HEK293T (cell line): ENCODE measurements around the gene DOK5.

Experiments used
- CTCF ChIA-PET: fragments of 350-600 bp; formaldehyde crosslinking; extraction: SDS; loops from one replicate; lab custom pipeline; 2021; ENCODE audit warnings: antibody characterized with exemption, inconsistent platforms; lab: Yijun Ruan, JAX
- POLR2A ChIA-PET: fragments of 350-600 bp; formaldehyde crosslinking; extraction: SDS; loops from one replicate; lab custom pipeline; 2020; ENCODE audit warnings: antibody characterized with exemption, inconsistent platforms; lab: Yijun Ruan, JAX
- DNase-seq: peaks from one replicate; pipeline ENCODE4 v3.0.0; 2012; ENCODE audit warnings: mixed read lengths; ENCODE audit errors: extremely low spot score
- ARNT ChIP-seq: fragments of 450-650 bp; IDR thresholded peaks from 2 replicates; pipeline ENCODE4 v1.6.1; 2017; ENCODE audit warnings: mild to moderate bottlenecking
- BHLHE40 ChIP-seq: fragments of 450-650 bp; IDR thresholded peaks from 2 replicates; pipeline ENCODE4 v1.6.1; 2016; ENCODE audit warnings: mild to moderate bottlenecking, moderate library complexity, borderline replicate concordance
- CTBP1 ChIP-seq: fragments of 450-650 bp; IDR thresholded peaks from 2 replicates; pipeline ENCODE4 v1.6.1; 2016; ENCODE audit warnings: borderline replicate concordance
- ELF4 ChIP-seq: fragments of 450-650 bp; IDR thresholded peaks from 2 replicates; pipeline ENCODE4 v1.6.1; 2017; ENCODE audit warnings: antibody characterized with exemption
- FOXA1 ChIP-seq: fragments of 450-650 bp; IDR thresholded peaks from 2 replicates; pipeline ENCODE4 v1.6.1; 2016; ENCODE audit warnings: mild to moderate bottlenecking
- FOXK2 ChIP-seq: fragments of 450-650 bp; IDR thresholded peaks from 2 replicates; pipeline ENCODE4 v1.6.1; 2016; ENCODE audit warnings: mild to moderate bottlenecking
- FOXM1 ChIP-seq: fragments of 450-650 bp; IDR thresholded peaks from 2 replicates; pipeline ENCODE4 v1.6.1; 2017; ENCODE audit warnings: mild to moderate bottlenecking, borderline replicate concordance
- HDGF ChIP-seq: fragments of 450-650 bp; IDR thresholded peaks from 2 replicates; pipeline ENCODE4 v1.6.1; 2017; ENCODE audit warnings: antibody characterized with exemption, borderline replicate concordance
- L3MBTL2 ChIP-seq: fragments of 450-650 bp; conservative IDR thresholded peaks from 2 replicates; pipeline ENCODE4 v1.6.1; 2016; ENCODE audit warnings: mild to moderate bottlenecking
- LEF1 ChIP-seq: fragments of 450-650 bp; IDR thresholded peaks from 2 replicates; pipeline ENCODE4 v1.6.1; 2017; ENCODE audit warnings: mild to moderate bottlenecking, borderline replicate concordance
- NFRKB ChIP-seq: fragments of 450-650 bp; IDR thresholded peaks from 2 replicates; pipeline ENCODE4 v1.6.1; 2016; ENCODE audit warnings: mild to moderate bottlenecking, moderate library complexity
- PKNOX1 ChIP-seq: fragments of 450-650 bp; IDR thresholded peaks from 2 replicates; pipeline ENCODE4 v1.6.1; 2016
- SP1 ChIP-seq: fragments of 450-650 bp; IDR thresholded peaks from 2 replicates; pipeline ENCODE4 v1.6.1; 2017
- SUZ12 ChIP-seq: fragments of 450-650 bp; IDR thresholded peaks from 2 replicates; pipeline ENCODE4 v1.6.1; 2016; ENCODE audit warnings: mild to moderate bottlenecking
- TARDBP ChIP-seq: fragments of 450-650 bp; IDR thresholded peaks from 2 replicates; pipeline ENCODE4 v1.6.1; 2016
- ZNF384 ChIP-seq: fragments of 450-650 bp; IDR thresholded peaks from 2 replicates; pipeline ENCODE4 v1.6.1; 2016

Gene DOK5

GRCh38 chr20:54472607-54473006, 2.8 kb upstream of the DOK5 start:
- ChIA-PET POLR2A (no interaction called here), CTCF (no interaction called here)
- no peak for TF ChIP-seq CTBP1
- no peak for TF ChIP-seq TARDBP
- TF ChIP-seq ZNF384: no peak
- TF ChIP-seq ELF4: no peak
- DNase-seq: no peak

GRCh38 chr20:54473340-54473739, 2.1 kb upstream of the DOK5 start:
- POLR2A ChIA-PET: no interaction called here
- TF ChIP-seq LEF1 (no peak), NFRKB (no peak), ARNT (no peak), L3MBTL2 (no peak), ZNF384 (no peak), CTBP1 (no peak), FOXA1 (no peak), SP1 (no peak), BHLHE40 (no peak), SUZ12 (no peak), TARDBP (no peak)
- DNase-seq: no peak
- CTCF ChIA-PET: no interaction called here

GRCh38 chr20:54474046-54474445, 1.3 kb upstream of the DOK5 start:
- CTCF ChIA-PET: no interaction called here
- POLR2A ChIA-PET: no interaction called here
- TF ChIP-seq L3MBTL2: no peak
- no peak for TF ChIP-seq PKNOX1
- no peak for TF ChIP-seq TARDBP
- no peak for TF ChIP-seq CTBP1
- no peak for TF ChIP-seq ELF4
- TF ChIP-seq FOXM1: no peak
- no peak for TF ChIP-seq LEF1
- no peak for TF ChIP-seq ARNT
- TF ChIP-seq NFRKB: no peak
- no peak for TF ChIP-seq BHLHE40
- no peak for TF ChIP-seq HDGF
- no peak for TF ChIP-seq ZNF384
- TF ChIP-seq SUZ12: no peak
- no peak for DNase-seq

- no peak for TF ChIP-seq SUZ12
- no peak for TF ChIP-seq SP1
- TF ChIP-seq ELF4: no peak
- no peak for TF ChIP-seq LEF1
- TF ChIP-seq PKNOX1: no peak
- TF ChIP-seq FOXA1: no peak
- TF ChIP-seq HDGF: no peak
- no peak for TF ChIP-seq L3MBTL2
- DNase-seq: no peak
- ChIA-PET CTCF (no interaction called here), POLR2A (no interaction called here)
Measured at GRCh38 chr20:54474866-54475265, 527 bp upstream of the DOK5 start.

GRCh38 chr20:54476169-54477009, 996 bp downstream of the DOK5 start:
- no peak for DNase-seq
- CTCF ChIA-PET: no interaction called here
- no peak for TF ChIP-seq CTBP1
- TF ChIP-seq HDGF: no peak
- TF ChIP-seq BHLHE40: no peak
- no peak for TF ChIP-seq ELF4
- no peak for TF ChIP-seq SUZ12
- TF ChIP-seq ARNT: no peak
- TF ChIP-seq PKNOX1: no peak
- TF ChIP-seq L3MBTL2: no peak
- no peak for TF ChIP-seq TARDBP
- TF ChIP-seq FOXM1: no peak
- TF ChIP-seq FOXK2: no peak
- no peak for TF ChIP-seq NFRKB
- TF ChIP-seq SP1: no peak
- no peak for TF ChIP-seq ZNF384
- no peak for TF ChIP-seq FOXA1
- POLR2A ChIA-PET: no interaction called here

GRCh38 chr20:54477191-54477955, 2.0 kb downstream of the DOK5 start:
- ChIA-PET POLR2A (no interaction called here), CTCF (no interaction called here)
- TF ChIP-seq L3MBTL2 (no peak), BHLHE40 (no peak), LEF1 (no peak), FOXA1 (no peak), NFRKB (no peak), SP1 (no peak), CTBP1 (no peak)
- DNase-seq: no peak
